ENCODE data around the gene IKZF2. TPM values are rescaled to one million over a fixed set of nuclear protein-coding genes. Genes with fewer than 3 reads are reported as not detected.

Gene IKZF2
- total RNA-seq, 2 donors from 2014 or later, result 6.0 to 6.5 TPM

- Histone ChIP-seq H3K27me3 (no peaks in the 10 kb centered on the region), H3K4me3 (no peak overlapping the region), H3K36me3 (no peaks in the 10 kb centered on the region), H3K4me1 (peaks cover 0 to 19% of the 10 kb centered on the region in 2 donors), H3K27ac (no peak overlapping the region), H3K9me3 (no peaks in the 10 kb centered on the region)
- DNase-seq (ENCODE audit: low spot score), result no peak
- no peak for TF ChIP-seq CTCF (IDR thresholded peaks at IDR 0.05)
Observed at GRCh38 chr2:213101109-213101508, 50.3 kb downstream of the IKZF2 start.

GRCh38 chr2:213098612-213099011 is 52.8 kb downstream of the IKZF2 start:
- no peak for TF ChIP-seq CTCF (IDR thresholded peaks at IDR 0.05)

GRCh38 chr2:213091765-213092164 is 59.6 kb downstream of the IKZF2 start:
- H3K27ac ChIP-seq, result no peak overlapping the region
- H3K9me3 ChIP-seq, result no peaks in the 10 kb centered on the region
- H3K36me3 ChIP-seq, result no peaks in the 10 kb centered on the region
- no peak overlapping the region for H3K4me3 ChIP-seq
- no peaks in the 10 kb centered on the region for H3K27me3 ChIP-seq
- DNase-seq (ENCODE audit: low spot score), result no peak
- peaks cover 0 to 4% of the 10 kb centered on the region in 2 donors for H3K4me1 ChIP-seq
- TF ChIP-seq CTCF (IDR thresholded peaks at IDR 0.05), result no peak

More at GRCh38 chr2:213098612-213099011, 52.8 kb downstream of the IKZF2 start:
- Histone ChIP-seq H3K9me3 (no peaks in the 10 kb centered on the region), H3K27me3 (no peaks in the 10 kb centered on the region), H3K36me3 (no peaks in the 10 kb centered on the region), H3K4me3 (no peak overlapping the region), H3K4me1 (peaks cover 0 to 12% of the 10 kb centered on the region in 2 donors), H3K27ac (peak overlapping the region; percentile 4 to 70)
- no peak for DNase-seq (ENCODE audit: low spot score)

GRCh38 chr2:213090772-213091171 is 60.6 kb downstream of the IKZF2 start:
- H3K4me1 ChIP-seq, result peaks cover 0 to 10% of the 10 kb centered on the region in 2 donors
- H3K27me3 ChIP-seq, result no peaks in the 10 kb centered on the region
- no peak for DNase-seq (ENCODE audit: low spot score)
- no peak overlapping the region for H3K4me3 ChIP-seq
- no peaks in the 10 kb centered on the region for H3K36me3 ChIP-seq
- no peaks in the 10 kb centered on the region for H3K9me3 ChIP-seq
- TF ChIP-seq CTCF (IDR thresholded peaks at IDR 0.05), result no peak
- H3K27ac ChIP-seq, result no peak overlapping the region

- no peak overlapping the region for H3K27ac ChIP-seq
- no peak for DNase-seq (ENCODE audit: low spot score)
- no peaks in the 10 kb centered on the region for H3K36me3 ChIP-seq
- no peak overlapping the region for H3K4me3 ChIP-seq
- H3K27me3 ChIP-seq, result no peaks in the 10 kb centered on the region
- peaks cover 0 to 10% of the 10 kb centered on the region in 2 donors for H3K4me1 ChIP-seq
- TF ChIP-seq CTCF (IDR thresholded peaks at IDR 0.05), result no peak
- no peaks in the 10 kb centered on the region for H3K9me3 ChIP-seq
Observed at GRCh38 chr2:213089438-213089837, 62.0 kb downstream of the IKZF2 start.

GRCh38 chr2:213087040-213087439 is 64.4 kb downstream of the IKZF2 start:
- peak overlapping the region in 1 of 2 donors; percentile 59 for H3K27ac ChIP-seq
- DNase-seq (ENCODE audit: low spot score), result no peak
- TF ChIP-seq CTCF (IDR thresholded peaks at IDR 0.05), result no peak
- peaks cover 0 to 10% of the 10 kb centered on the region in 2 donors for H3K4me1 ChIP-seq
- no peak overlapping the region for H3K4me3 ChIP-seq
- no peaks in the 10 kb centered on the region for H3K9me3 ChIP-seq
- no peaks in the 10 kb centered on the region for H3K36me3 ChIP-seq
- no peaks in the 10 kb centered on the region for H3K27me3 ChIP-seq

Measured in right atrium auricular region (tissue), 2 donors.